AG10803 (cell line): ENCODE measurements around the gene ACOXL.

Experiments
- DNase-seq: peaks from one replicate; pipeline ENCODE4 v3.0.0; 2010; ENCODE audit warnings: low read depth
- H3K4me3 ChIP-seq: 2 replicates; pipeline ENCODE4 v1.5.1; 2011; ENCODE audit warnings: mild to moderate bottlenecking, low read length, control low read depth
- TF ChIP-seq, protein P1 (sequence below): conservative IDR thresholded peaks from 2 replicates; pipeline ENCODE4 v1.5.1; 2011; ENCODE audit warnings: mild to moderate bottlenecking, low read length, control low read depth, inconsistent platforms

The ACOXL gene

DNA sequence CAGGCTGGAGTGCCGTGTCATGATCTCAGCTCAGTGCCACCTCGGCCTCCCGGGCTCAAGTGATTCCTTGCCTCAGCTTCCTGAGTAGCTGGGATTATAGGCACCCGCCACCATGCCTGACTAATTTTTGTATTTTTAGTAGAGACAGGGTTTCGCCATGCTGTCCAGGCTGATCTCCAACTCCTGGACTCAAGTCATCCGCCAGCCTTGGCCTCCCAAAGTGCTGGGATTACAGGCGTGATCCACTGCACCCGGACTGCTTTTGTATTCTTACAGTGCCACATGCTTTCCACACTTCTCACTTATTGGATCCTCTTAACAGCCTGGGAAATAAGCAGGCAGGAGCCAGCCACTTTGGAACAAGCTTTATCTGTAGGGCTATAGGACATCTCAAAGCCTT lies 363.1 kb downstream of the ACOXL start:
- TF ChIP-seq, protein P1, sequence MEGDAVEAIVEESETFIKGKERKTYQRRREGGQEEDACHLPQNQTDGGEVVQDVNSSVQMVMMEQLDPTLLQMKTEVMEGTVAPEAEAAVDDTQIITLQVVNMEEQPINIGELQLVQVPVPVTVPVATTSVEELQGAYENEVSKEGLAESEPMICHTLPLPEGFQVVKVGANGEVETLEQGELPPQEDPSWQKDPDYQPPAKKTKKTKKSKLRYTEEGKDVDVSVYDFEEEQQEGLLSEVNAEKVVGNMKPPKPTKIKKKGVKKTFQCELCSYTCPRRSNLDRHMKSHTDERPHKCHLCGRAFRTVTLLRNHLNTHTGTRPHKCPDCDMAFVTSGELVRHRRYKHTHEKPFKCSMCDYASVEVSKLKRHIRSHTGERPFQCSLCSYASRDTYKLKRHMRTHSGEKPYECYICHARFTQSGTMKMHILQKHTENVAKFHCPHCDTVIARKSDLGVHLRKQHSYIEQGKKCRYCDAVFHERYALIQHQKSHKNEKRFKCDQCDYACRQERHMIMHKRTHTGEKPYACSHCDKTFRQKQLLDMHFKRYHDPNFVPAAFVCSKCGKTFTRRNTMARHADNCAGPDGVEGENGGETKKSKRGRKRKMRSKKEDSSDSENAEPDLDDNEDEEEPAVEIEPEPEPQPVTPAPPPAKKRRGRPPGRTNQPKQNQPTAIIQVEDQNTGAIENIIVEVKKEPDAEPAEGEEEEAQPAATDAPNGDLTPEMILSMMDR, result no peak
- H3K4me3 ChIP-seq, result no peak overlapping the region
- DNase-seq, result no peak

DNA sequence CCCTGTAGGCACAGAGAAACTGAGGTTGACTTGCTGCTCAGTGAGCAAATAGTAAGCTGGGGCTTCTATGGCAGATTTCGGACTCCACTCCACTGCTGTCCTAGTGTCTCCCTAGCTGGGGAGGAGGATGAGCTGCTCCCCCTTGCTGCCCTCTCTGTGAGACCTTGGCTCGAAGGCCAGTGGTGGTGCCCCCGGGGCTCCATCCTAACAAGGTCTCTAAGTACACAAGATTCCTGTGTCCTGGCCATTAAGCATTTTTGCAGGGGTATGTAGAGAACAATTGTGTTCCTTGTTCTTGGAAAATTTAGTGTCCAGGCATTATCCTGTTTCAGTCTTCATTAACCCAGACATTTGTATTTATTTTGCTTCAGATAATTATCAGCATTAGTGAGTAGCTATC lies 367.0 kb downstream of the ACOXL start:
- no peak for DNase-seq
- no peak overlapping the region for H3K4me3 ChIP-seq
- TF ChIP-seq, protein P1, result no peak

DNA sequence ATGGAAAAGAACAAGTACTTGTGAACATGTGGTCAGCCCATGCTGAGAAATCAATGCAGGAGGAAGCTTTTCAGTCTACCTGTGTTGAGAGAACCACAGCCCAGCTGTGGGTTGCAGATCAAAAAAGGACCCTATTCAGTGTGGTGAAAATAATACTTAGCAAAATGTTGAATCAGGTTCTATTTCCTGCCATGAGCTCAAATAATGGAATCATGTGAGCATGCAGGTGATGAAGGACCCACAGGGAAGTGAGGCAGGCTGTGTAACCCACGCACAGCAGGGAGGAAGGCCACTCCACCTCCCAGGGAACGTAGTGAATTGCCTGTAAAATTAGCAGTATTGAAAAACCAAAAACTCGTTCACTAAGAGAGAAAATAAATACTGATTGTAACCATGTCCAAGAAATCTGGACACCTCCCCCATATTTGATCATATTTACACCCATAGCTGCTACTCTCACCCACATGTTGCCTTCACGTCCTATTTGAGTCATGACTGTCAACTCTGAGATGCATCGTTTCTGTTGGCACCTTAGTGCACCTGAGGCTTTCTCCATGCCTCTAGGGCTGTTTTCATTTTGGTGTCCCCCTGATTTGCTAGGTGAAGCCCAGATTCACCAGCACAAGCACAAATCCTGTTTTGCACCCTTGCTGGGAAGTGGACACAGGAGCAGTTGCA lies 367.9 kb downstream of the ACOXL start:
- TF ChIP-seq, protein P1, result no peak
- DNase-seq, result no peak
- H3K4me3 ChIP-seq, result no peak overlapping the region

DNA sequence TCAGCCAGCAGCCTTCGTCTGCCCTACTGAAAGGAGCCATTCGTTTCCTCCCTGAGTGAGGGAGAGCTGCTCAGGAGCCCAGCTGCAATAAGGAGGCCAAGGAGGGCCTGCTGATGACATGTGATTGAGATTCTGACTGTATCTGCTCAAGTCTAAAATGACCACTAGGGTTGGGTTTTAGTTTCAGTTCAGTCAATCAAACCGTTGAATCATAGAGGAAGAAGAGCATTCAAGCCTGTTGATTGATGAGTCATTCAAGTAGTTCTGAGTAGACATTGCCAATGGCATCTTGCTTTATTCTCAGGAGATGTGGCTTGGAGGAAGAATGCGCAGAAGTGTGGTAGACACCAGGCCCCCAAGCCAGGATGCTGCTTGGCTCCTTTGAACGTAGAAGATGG lies 368.4 kb downstream of the ACOXL start:
- no peak for DNase-seq
- no peak overlapping the region for H3K4me3 ChIP-seq

DNA sequence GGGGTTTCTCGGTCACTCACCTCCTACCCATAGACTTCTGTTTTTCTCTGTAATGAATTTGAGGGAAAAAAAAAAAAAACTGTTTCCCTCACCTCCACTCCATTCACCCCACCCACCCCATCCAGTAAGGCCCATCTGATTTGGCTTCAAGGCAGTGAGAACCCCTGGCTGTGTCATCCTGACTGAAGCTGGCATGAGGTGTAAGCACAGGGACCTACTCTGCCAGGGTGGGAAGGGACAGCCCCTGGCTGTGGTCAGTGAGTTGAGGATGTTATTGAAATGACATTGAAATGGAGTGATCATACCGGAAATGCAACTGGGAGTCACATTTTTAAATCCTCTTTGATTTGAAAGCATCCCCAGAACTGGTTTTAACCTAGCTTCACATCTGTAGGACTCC lies 369.2 kb downstream of the ACOXL start:
- no peak overlapping the region for H3K4me3 ChIP-seq
- no peak for DNase-seq
- TF ChIP-seq, protein P1, result no peak

More for the DNA sequence above, 368.4 kb downstream of the ACOXL start:
- TF ChIP-seq, protein P1, result no peak

DNA sequence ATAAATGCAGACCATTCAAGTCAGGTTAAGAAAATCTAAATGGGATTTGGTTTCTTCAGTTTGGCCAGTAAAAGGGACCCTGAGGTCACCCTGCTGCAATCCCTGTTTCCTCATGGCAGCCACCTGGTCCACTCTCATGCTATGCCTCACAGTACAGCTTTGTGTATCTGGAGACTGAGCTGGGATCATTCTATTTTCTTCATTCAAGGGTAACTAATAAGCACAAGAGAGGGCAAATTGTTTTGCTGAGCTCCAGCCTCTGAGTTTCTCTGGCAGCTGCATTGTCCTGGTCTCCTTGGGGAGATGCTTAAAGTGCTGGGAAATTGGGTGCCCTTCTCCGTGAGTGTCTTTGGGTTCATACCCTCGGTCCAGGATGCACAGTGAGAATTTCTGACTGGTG lies 369.8 kb downstream of the ACOXL start:
- TF ChIP-seq, protein P1, result no peak
- no peak for DNase-seq
- H3K4me3 ChIP-seq, result no peak overlapping the region

DNA sequence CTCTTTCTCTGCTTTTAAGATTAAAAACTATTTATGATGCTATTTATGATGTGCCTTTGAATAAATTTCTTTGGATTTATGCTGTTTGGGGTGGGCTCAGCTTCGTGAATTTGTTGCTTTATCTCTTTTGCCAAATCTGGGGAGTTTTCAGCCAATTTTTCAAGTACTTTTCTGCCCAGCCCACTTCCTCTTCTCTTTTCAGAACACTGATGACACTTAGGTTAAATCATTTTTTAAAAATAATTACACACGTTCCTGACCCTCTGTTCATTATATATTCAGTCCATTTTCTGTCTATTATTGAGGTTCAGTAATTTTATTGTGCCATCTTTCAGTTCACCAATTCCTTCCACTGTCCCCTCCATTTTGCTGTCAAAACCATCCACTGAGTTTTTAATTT lies 373.6 kb downstream of the ACOXL start:
- TF ChIP-seq, protein P1, result no peak
- no peak overlapping the region for H3K4me3 ChIP-seq
- DNase-seq, result no peak
